ENCODE measurements around the gene TMEM190.
A peak's percentile ranks its signal among the peaks of the same experiment; 100 is the strongest.

Gene TMEM190

DNA sequence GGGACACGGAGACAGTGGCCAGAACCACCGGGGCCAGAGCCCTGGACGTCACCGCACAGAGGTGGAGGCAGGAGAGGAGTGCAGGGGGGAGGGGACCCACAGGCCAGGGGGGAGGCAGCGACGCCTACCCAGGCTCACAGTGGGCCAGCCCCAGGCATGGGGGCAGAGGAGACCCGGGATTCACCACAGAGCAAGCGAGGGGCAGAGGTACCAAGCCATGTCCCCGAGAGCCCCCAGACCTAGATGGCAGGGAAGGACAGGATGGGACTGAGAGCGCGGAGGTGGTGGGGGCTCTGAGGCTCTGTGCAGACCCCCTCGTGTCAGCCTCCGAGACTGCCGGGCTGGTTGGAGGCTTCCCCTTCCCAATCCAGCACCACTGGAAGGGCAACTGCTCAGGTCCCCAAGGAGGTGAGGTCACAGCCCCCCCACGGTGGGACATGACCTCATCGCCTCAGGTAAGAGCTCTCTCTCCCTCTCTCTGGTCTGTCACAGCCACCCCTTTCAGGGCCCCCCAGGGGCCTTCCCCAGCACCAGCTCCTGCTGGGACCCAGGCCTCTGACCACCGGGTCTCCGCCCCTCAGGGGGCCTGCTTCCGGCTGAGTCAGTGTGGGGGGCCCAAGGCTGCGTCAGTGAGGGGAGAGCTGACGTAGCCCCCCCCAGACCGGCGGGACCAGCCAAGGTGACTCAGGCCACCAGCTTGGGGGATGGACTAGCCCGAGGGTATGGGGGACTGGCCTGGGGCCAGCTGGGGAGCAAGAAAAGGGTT lies 4.1 kb upstream of the TMEM190 start:
- peak; percentile 56 for DNase-seq

DNA sequence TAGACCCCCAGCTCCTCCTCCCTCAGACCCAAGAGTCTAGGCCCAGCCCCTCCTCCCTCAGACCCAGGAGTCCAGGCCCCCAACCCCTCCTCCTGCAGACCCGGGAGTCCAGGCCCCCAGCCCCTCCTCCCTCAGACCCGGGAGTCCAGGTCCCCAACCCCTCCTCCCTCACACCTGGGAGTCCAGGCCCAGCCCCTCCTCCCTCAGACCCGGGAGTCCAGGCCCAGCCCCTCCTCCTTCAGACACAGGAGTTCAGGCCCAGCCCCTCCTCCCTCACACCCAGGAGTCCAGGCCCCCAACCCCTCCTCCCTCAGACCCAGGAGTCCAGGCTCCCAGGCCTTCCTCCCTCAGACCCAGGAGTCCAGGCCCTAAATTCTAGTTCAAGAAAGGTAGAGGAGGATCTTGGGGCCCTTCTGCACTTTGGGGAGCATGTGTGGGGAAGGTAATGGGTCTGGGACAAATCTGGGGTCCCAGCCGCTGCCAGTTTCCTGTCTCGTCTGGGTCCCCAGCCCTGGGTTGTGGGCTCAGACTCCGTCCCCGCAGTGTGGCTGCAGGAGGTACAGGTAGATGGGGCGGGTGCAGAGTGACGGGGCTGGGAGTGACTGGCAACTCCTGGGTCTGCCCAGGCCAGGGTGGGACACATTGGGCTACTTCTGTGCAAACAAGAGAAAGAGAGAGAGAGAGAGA lies 3.2 kb upstream of the TMEM190 start:
- no peak for DNase-seq

DNA sequence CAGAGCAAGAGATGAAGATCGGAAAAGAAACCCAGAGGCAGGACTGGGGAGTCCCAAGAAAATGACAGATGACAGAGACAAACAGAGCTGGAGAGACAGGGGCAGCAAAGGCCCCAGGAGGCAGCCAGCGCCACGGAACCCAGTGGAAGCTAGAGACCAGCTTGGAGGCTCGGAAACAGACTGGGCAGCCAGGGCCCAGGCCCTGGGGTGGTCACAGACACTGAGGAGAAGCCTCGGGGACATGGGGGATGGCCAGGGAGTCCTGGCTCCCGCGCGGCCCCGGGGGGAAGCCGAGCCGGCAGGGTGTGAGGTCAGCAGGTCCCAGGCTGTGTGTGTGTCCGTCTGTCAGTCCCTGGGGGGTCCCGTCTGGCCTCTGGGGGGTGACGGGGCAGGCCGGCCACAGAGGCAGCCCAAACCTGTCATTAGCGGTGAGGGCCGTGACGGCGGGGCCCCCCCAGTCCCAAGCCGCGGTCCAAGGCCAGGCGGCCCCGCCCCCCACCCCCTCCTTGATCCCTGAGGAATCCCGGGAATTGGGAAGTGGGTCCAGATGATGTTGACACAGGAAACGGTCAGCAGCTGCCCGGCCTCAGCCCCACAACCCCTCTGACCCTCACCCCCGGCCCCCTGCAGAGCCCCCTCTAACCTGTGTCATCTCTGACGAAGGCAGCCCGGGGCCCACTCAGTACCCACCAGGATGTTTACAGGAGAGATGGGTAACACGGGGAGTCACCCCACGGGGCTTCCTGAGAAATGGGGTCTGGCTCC lies 2.5 kb upstream of the TMEM190 start:
- peak; percentile 51 for DNase-seq

DNA sequence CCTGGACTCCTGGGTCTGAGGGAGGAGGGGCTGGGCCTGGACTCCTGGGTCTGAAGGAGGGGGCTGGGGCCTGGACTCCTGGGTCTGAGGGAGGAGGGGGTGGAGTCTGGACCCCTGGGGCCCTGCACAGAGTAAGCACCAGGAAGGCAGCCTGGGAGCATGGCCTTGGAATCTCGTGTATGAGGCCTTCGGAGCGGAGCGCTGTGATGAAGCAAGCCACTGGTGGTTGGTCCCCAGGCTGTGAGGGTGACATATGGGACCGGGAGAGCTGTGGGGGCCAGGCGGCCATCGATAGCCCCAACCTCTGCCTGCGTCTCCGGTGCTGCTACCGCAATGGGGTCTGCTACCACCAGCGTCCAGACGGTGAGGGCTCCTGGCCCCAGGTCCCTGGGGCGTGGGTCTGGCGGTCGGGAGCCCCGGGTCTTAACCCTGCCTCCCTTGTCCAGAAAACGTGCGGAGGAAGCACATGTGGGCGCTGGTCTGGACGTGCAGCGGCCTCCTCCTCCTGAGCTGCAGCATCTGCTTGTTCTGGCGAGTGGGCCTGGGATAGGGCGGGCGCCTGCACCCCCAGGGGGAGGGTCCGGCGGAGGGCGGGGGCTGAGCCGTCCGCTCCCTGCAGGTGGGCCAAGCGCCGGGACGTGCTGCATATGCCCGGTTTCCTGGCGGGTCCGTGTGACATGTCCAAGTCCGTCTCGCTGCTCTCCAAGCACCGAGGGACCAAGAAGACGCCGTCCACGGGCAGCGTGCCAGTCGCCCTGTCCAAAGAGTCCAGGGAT lies 918 bp downstream of the TMEM190 start:
- peak; percentile 72 for DNase-seq

DNA sequence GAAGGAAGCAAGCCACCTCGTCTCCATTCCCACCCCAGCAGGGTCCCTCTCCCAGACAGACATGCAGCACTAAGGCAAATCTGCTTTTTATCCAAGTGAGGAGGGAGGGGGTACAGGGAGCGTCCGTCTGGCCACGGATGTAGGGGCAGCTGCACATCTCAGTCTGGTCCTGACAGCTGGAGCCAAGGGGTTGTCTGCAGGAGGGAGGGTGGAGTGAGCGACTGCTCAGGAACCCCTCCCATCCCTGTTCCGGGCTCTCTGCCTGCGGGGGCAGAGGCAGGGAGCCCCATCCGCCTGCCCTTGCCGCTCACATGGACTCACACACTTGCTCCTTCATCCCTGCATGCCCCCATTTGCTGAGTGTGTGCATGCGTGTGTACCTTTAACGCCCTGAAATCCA lies 2.5 kb downstream of the TMEM190 start:
- no peak for DNase-seq

DNA sequence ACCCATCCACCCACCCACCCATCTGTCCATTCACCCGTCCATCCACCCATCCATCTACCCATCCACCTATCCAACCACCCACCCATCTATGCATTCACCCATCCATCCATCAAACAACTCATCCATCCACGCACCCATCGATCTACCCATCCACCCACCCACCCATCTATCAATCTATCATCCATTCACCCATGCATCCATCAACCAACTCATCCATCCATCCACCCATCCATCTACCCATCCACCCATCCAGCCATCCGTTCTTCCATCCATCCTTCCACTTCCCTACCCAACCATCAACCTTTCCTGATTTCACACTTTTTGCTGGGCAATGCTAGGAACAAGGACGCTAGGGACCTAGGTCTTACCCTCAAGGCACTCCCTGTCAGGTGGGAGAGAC lies 5.4 kb downstream of the TMEM190 start:
- DNase-seq = no peak

DNA sequence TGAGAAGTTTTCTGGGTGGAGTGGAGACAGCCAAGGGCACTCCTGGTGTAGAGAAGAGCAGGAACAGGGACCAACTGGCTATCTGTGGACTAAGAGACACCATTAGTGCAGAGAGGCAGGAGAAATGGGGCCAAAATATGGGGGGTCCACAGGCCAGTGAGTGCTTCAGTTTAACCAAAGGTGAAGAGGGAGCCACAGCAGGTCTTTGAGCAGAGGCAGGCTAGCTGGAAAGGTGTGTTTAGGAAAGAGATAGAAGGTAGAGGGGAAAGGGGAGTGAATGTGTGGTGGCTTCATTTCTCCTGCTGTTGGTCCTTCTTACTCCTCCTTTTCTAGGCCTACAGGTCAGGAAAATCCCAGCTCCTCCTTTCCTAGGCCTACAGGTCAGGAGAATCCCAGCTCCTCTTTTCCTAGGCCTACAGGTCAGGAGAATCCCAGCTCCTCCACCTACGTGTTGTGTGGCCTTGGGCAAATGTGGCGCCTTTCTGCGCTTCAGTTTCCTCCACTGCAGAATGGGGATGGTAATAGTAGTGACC lies 6.0 kb downstream of the TMEM190 start:
- DNase-seq = no peak

DNA sequence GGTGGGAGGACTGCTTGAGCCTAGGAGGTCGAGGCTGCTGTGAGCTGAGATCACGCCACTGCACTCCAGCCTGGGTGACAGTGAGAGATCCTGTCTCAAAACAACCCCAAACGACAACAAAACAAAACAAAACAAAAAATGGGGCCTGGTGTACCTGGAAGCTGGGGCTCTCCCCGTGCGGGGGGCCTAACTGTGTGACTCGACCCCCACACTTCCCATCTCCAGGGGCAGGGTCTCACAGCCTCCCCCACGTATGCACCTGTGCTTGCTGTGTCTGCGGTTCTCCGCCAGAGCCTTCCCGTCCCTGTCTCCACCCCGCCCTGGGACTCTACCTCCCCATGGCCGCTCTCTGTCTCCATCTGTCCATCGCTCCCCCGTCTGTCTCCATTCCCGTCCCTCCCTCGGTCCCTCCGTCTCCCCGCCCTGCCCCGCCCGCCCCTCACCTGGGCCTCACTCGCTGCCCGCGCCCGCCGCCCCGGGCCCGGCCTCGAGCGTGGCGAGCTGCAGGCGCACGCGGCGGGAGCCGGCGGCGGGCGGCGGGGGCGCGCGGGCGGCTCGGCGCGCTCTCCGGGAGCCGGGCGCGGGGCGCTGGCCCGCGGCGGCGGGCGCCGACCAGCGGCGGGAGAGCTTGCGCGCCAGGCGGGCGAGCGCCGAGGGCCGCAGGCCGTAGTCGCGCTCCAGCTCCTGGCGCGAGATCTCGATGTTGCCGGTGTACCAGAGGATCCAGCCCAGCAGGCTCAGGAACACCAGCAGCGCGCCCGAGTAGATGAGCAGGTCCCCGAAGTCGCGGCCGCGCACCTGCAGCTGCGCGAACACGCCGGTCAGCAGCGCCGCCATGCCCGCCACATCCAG lies 6.9 kb downstream of the TMEM190 start:
- DNase-seq = peak; percentile 90

DNA sequence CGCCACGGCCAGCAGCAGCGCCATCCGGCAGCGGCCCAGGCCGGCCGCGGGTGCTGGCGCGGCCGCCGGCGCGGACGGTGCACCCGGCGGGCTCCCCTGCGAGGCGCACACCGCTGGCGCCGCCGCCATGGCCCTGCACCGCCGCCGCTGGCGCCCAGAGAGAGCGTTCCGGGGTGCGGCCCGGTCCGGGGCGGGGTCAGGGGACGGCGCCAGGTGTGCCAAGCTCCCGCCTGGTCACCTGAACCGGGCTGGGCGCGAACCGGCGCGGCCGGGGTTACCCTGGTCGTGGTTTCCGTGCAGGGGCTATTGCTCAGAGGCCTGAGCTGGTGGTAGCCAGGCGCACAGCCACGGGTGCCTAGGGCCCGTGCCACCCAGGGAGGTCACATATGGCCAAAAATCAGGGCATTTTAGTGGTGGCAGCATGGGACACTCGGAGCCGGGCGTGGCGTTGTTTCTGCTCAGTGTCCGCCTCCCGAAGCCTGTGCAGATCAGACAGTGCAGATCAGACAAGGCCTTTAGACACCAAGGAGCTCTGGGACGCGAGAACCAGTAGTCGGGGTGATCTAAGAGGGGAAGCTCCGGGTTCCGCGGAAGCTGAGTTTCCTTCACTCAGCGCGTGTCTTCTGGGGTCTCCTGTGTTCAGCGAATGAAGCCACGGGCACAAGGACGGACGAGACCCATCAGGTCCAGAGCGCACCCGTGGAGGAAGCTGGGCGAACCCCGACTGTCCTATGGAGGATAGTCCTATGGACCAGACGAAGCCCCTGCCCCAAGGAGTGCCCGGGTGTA lies 7.7 kb downstream of the TMEM190 start, which contains the start of gene TMEM238:
TSS of gene TMEM238 (minus strand) at position 162 of the 789 bp plus-strand sequence. CDS start at position 129, 33 bp downstream.
- DNase-seq = peak; percentile 85

DNA sequence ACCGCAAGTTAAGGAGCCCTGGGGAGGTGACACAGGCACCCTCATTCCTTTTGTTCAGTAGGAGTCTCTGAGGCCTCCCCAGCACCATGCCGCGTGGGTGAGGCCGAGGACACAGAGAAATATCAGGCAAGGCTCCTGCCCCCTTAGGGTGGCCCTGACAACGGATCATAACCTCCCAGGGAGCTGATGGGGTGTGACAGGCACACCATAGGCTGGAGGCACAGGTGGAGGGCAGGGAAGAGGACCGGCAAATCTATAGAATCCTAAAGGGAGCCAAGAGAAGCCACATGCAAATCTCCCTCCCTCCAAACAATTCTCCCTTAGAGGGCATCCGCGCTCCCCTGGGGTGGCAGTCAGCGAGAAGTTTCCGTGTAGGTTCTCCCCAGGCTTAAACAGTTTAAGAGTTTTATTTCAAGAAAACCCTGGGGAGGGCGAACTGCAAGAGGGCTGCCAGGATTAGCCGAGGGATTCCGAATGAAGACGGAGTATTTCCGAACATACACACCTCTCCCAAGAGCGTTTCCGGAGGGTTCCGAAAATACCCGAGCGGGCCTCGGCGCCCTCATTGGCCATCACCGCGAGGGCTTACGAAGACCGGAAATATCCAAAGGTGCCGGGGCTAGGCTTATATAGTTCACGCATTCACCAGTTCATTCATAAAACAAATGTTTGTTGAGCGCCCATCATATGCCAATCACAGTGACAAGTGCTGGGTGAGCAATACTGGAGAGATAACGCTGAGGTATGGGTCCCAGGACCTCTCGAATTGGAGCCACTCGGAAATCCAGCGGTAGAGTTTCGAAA lies 8.5 kb downstream of the TMEM190 start:
- peak; percentile 98 for DNase-seq

DNA sequence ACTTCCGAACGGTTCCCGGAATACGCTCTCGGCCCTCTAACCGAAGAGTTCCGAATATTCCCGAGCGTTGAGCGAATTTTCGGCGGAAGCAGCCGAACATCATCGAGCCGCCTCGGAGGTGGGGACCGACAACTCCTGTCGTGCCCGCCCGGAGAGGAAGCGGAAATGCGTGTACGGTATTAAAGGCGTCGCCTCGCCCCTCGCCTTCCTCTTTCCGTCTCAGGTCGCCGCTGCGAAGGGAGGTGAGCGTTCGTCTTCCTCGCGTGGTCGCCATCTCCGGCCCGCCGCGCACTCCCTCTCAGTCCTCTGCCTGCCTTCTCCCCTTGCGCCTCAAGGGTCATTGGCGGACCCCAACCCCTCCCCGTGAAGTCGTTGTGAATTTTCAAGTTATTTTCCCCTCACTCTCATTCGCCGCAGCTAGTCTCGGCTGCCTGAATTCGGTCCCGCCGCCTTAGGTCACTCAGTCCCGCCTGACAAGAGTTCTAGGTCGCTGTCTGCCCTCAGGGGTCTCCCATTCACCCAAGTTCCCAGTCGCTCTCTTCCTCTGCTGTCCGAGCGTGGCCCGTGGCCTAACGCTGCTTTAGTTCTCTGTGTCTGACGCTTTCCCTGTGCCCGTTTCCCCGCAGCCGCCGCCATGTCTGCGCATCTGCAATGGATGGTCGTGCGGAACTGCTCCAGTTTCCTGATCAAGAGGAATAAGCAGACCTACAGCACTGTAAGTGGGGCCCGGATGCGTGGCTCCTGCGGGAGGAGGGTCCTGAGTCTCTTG lies 9.3 kb downstream of the TMEM190 start, which contains the start of gene RPL28:
TSS of gene RPL28 (plus strand) at position 209 of the 769 bp plus-strand sequence. CDS start at position 635, 426 bp downstream.
- DNase-seq = peak; percentile 99

DNA sequence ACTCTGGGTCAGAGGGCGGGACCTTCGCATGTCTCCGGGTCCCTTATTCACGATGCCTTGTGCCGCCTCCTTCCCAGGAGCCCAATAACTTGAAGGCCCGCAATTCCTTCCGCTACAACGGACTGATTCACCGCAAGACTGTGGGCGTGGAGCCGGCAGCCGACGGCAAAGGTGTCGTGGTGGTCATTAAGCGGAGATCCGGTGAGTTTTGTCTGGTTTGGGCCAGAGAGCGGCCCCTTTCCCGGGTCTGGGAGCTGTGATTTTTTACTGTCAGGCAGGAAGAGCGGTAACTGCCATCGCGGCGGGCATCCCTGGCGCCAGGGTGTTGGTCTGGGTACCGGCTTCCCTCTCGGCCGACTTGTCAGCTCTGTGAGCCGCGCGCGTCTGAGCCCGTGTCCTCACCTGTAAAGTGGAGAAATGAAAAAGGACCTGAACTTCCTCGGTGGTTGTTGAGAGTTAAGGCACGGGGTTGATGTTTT lies 9.9 kb downstream of the TMEM190 start:
- peak; percentile 49 for DNase-seq

DNA sequence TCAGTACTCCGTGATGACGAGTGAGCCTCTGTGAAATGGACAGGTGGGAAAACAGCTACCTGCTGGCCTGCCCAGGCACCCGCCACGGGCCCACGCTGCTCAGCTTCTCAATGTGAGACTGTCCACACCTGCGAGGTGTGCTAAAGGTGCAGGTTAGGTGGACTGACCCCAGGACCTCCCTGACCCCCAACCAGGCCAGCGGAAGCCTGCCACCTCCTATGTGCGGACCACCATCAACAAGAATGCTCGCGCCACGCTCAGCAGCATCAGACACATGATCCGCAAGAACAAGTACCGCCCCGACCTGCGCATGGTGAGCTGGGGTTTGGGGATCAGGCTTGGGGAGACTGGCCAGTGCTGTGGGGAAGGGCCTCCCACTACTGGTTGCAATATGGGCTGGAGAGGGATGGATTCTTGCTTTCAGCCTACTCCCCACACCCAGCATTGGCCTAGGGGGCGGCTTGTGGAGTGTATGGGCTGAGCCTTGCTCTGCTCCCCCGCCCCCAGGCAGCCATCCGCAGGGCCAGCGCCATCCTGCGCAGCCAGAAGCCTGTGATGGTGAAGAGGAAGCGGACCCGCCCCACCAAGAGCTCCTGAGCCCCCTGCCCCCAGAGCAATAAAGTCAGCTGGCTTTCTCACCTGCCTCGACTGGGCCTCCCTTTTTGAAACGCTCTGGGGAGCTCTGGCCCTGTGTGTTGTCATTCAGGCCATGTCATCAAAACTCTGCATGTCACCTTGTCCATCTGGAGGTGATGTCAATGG lies 11.3 kb downstream of the TMEM190 start:
- DNase-seq = no peak

DNA sequence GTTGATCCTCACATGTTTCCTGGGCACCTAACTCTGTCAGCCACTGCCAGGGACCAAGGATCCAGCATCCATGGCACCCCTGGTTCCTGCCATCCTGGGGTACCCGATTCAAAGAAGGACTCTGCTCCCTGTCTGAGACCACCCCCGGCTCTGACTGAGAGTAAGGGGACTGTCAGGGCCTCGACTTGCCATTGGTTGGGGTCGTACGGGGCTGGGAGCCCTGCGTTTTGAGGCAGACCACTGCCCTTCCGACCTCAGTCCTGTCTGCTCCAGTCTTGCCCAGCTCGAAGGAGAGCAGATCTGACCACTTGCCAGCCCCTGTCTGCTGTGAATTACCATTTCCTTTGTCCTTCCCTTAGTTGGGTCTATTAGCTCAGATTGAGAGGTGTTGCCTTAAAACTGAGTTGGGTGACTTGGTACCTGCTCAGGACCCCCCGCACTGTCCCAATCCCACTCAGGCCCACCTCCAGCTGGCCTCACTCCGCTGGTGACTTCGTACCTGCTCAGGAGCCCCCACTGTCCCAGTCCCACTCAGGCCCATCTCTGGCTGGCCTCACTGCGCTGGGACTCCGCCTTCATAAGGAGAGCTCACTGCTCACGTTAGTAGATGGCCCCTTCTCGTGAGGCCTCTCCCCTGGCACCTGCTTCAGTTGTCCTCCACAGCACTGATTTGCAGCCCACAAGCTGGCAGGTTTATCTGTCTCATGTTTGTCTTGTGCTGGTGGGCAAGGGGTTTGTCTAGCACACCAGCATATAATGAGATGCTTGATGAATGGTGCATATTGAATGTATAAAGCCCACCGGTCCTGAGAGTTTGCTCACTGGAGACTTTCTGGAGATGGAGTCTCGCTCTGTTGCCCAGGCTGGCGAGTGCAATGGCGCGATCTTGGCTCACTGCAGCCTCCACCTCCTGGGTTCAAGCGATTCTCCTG lies 13.0 kb downstream of the TMEM190 start:
- DNase-seq = no peak

DNA sequence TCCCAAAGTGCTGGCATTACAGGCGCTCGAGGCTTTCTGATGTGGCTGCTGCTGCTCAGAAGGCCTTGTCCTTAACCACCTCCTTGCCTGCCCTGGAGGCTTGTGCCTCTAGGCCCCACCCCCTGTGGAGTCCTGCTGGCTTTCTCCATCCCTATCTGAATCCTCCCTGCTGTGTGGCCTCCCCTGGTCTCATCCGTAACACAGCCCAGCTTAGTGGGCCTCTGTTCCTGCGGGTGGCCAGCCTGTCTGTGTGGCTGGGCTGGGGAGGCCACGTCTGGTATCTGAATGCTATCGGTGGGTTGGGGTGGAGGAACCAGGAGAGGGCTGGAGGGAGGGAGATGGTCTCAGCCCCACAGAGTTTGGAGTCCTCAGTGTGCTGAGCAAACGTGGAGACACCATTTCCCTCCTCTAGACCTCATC lies 13.8 kb downstream of the TMEM190 start:
- peak; percentile 43 for DNase-seq

DNA sequence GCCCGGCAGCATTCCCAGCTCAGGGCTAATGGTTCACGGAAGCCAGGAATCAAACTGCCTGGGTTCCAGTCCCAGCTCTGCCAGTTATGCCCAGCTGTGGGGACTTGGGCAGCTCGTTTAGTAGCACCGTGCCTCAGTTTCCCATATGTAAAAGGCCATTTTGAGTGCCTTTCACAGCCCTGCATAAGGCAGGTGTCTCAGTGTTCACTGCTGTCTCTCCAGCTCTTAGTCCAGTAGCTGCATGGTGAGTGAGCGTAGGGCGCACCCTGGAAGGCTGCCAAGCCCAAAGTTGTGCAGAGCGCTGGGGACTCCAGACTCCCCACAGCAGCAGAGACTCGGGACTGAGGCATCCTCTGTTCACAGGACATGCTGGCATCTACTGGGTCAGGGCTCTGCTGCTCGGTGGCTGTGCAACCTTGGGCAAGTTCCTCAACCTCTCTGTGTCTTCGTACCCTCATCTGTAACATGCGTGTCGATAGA lies 14.6 kb downstream of the TMEM190 start:
- peak; percentile 50 for DNase-seq

Data from DMS53 (cell line).